ENCODE measurements around the gene GPR35.

GPR35 gene

GRCh38 chr2:240624950-240625621 lies at the start of gene GPR35:
Gene GPR35 (plus strand): TSS chr2:240625480. CDS start chr2:240629953, 4,473 bp downstream.
- DNase-seq (ENCODE audit: low read depth in 1 of 2, low spot score in 1 of 2), result peak; percentile 39 to 60

- no peak for DNase-seq (ENCODE audit: low read depth in 1 of 2, low spot score in 1 of 2)
Measured at GRCh38 chr2:240576036-240576435, 49.2 kb upstream of the GPR35 start.

GRCh38 chr2:240576436-240577205 lies 48.7 kb upstream of the GPR35 start:
- no peak for DNase-seq (ENCODE audit: low read depth in 1 of 2, low spot score in 1 of 2)

- no peak for DNase-seq (ENCODE audit: low read depth in 1 of 2, low spot score in 1 of 2)
Measured at GRCh38 chr2:240577281-240578109, 47.8 kb upstream of the GPR35 start.

GRCh38 chr2:240578110-240578450 lies 47.2 kb upstream of the GPR35 start:
- no peak for DNase-seq (ENCODE audit: low read depth in 1 of 2, low spot score in 1 of 2)

- DNase-seq (ENCODE audit: low read depth in 1 of 2, low spot score in 1 of 2), result no peak
Measured at GRCh38 chr2:240578488-240578887, 46.8 kb upstream of the GPR35 start.

- no peak for DNase-seq (ENCODE audit: low read depth in 1 of 2, low spot score in 1 of 2)
Measured at GRCh38 chr2:240579071-240579762, 46.1 kb upstream of the GPR35 start.

GRCh38 chr2:240579771-240580614 lies 45.3 kb upstream of the GPR35 start:
- DNase-seq (ENCODE audit: low read depth in 1 of 2, low spot score in 1 of 2), result peak; percentile 43 to 61

GRCh38 chr2:240581811-240582210 lies 43.5 kb upstream of the GPR35 start:
- DNase-seq (ENCODE audit: low read depth in 1 of 2, low spot score in 1 of 2), result no peak

- DNase-seq (ENCODE audit: low read depth in 1 of 2, low spot score in 1 of 2), result no peak
Measured at GRCh38 chr2:240582781-240583180, 42.5 kb upstream of the GPR35 start.

- DNase-seq (ENCODE audit: low read depth in 1 of 2, low spot score in 1 of 2), result no peak
Measured at GRCh38 chr2:240583774-240584173, 41.5 kb upstream of the GPR35 start.

- no peak for DNase-seq (ENCODE audit: low read depth in 1 of 2, low spot score in 1 of 2)
Measured at GRCh38 chr2:240584486-240585031, 40.7 kb upstream of the GPR35 start.

GRCh38 chr2:240585101-240585500 lies 40.2 kb upstream of the GPR35 start:
- DNase-seq (ENCODE audit: low read depth in 1 of 2, low spot score in 1 of 2), result no peak

GRCh38 chr2:240585681-240586197 lies 39.5 kb upstream of the GPR35 start:
- no peak for DNase-seq (ENCODE audit: low read depth in 1 of 2, low spot score in 1 of 2)

- peak; percentile 87 to 94 for DNase-seq (ENCODE audit: low read depth in 1 of 2, low spot score in 1 of 2)
Measured at GRCh38 chr2:240586198-240586918, 38.9 kb upstream of the GPR35 start, which contains the start of gene CAPN10. Gene CAPN10 (plus strand): TSS chr2:240586734. CDS start chr2:240586912, 178 bp downstream.

GRCh38 chr2:240586919-240587800 lies 38.1 kb upstream of the GPR35 start:
- peak in 1 of 2 donors; percentile 30 for DNase-seq (ENCODE audit: low read depth in 1 of 2, low spot score in 1 of 2)

GRCh38 chr2:240588006-240588655 lies 37.1 kb upstream of the GPR35 start:
- no peak for DNase-seq (ENCODE audit: low read depth in 1 of 2, low spot score in 1 of 2)

Measured in activated CD4-positive, alpha-beta T cell treated with anti-CD3 and anti-CD28 coated beads, Interleukin-2, amount 50 U/mL, for 24 hours (primary cell).